Measurements from ENCODE around the gene SORCS3.

Gene SORCS3

DNA sequence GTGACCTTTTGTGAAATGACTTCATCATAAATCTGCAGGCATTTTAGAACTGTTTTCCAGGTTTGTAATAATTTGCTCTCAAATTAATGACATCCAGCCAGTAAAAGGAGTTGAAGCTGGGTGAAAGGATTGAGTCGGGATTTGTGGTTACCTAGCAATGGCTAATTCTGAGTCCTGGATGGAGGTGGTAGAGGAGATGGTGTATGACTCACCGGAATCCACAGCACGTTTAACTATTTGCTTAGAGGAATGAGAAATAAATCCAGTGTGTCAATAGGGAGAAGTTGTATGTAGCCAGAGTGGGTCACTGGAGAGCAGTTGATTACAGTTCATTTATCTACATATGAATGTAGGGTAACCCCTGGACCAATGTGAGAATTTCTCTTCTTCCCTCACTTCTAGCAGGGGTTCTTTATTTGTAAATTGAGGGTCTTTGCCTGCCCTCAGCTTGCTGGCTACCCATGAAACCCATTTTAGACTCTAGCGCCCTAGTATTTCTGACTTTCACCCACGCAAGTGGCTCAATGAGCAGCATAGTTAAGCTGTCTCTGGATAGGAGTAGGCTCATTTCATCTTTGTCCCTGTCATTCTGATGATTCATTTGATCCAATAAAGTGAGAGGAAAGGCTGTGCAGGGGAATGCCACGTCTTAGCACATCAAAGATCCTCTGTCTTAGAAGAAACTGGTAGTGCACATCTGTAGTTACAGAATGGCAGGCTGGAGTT, 547.8 kb downstream of the SORCS3 start:
- no peak overlapping the region for H3K27ac ChIP-seq
- TF ChIP-seq, protein P1, sequence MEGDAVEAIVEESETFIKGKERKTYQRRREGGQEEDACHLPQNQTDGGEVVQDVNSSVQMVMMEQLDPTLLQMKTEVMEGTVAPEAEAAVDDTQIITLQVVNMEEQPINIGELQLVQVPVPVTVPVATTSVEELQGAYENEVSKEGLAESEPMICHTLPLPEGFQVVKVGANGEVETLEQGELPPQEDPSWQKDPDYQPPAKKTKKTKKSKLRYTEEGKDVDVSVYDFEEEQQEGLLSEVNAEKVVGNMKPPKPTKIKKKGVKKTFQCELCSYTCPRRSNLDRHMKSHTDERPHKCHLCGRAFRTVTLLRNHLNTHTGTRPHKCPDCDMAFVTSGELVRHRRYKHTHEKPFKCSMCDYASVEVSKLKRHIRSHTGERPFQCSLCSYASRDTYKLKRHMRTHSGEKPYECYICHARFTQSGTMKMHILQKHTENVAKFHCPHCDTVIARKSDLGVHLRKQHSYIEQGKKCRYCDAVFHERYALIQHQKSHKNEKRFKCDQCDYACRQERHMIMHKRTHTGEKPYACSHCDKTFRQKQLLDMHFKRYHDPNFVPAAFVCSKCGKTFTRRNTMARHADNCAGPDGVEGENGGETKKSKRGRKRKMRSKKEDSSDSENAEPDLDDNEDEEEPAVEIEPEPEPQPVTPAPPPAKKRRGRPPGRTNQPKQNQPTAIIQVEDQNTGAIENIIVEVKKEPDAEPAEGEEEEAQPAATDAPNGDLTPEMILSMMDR (conservative IDR thresholded peaks at IDR 0.05) = no peak
- TF ChIP-seq ZFX (IDR thresholded peaks at IDR 0.05) = no peak

DNA sequence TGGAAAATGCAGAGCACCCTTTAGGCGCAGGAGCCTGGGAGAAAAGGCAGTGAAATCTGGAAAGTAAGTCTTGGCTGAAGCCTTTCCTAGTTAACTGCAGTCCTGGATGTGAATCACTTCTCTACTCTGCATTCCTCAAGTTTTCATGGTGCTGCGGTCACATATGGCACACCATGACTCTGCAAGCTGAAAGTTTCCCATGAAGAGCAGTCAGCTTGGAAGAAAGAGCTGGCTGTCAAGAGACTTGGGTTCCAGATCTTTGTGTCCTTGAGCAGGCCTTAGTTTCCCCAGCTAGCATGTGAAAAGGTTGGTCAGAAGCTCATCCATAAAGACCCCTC, 548.3 kb downstream of the SORCS3 start:
- TF ChIP-seq, protein P1 (conservative IDR thresholded peaks at IDR 0.05) = no peak
- TF ChIP-seq ZFX (IDR thresholded peaks at IDR 0.05) = no peak
- H3K27ac ChIP-seq = no peak overlapping the region

DNA sequence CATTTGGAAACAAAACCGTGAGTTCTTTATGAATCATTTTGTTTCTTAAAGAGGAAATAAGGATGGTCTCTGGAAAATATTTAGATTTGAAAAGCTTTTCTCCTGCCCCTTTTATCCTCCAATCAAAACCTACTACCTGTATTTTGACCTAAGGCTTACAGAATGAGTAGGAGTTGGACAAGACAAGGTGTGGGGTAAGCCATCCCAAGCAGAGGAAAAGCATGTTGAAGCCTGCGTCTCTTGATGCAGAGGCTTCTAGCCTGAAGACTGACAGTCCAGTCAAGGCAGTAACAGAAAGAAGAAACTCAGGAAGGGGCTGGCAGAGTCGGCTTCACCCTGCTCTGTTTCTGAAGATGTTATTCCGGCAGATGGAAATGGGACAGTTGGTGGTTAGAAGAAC, 551.1 kb downstream of the SORCS3 start:
- H3K27ac ChIP-seq = no peak overlapping the region
- TF ChIP-seq ZFX (IDR thresholded peaks at IDR 0.05) = no peak
- TF ChIP-seq, protein P1 (conservative IDR thresholded peaks at IDR 0.05) = no peak

DNA sequence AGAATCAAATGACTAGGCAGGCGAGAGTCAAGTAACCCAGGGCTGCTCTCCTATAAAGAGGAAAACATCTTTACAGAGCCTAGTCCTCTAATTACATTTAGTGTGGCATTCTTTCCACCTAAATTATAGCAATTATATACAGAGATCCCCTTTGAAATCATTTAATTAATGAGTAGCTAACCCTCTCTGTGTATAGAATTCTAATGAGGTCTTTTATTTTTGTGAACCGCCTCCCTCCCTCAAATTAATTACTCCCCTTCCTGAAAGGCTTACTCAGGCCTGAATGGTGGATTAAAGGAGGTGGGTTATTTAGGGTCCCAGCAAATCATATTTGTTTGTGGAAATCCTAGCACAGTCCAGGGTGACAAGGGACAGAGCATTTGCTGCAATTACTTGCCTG, 551.8 kb downstream of the SORCS3 start:
- no peak overlapping the region for H3K27ac ChIP-seq
- TF ChIP-seq ZFX (IDR thresholded peaks at IDR 0.05) = no peak
- TF ChIP-seq, protein P1 (conservative IDR thresholded peaks at IDR 0.05) = no peak

DNA sequence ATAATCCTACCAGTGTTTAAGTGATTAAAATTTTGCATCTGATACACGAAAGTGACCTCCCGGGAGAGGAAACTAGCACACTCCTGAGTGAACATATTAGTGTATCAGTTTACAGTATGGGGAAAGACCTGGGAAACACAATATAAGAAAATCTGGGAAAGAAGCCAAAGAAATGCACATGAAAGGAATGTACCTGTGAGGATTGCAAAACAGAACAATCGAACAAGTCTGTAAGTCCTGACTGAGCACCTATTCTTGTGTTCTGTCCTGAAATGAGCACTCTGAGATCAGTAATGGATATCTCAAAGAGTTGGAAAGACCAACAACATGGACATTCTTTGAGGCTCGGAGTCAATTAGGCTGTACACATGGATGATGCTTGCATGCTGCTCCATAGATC, 554.7 kb downstream of the SORCS3 start:
- TF ChIP-seq ZFX (IDR thresholded peaks at IDR 0.05) = no peak
- TF ChIP-seq, protein P1 (conservative IDR thresholded peaks at IDR 0.05) = no peak
- H3K27ac ChIP-seq = no peak overlapping the region

DNA sequence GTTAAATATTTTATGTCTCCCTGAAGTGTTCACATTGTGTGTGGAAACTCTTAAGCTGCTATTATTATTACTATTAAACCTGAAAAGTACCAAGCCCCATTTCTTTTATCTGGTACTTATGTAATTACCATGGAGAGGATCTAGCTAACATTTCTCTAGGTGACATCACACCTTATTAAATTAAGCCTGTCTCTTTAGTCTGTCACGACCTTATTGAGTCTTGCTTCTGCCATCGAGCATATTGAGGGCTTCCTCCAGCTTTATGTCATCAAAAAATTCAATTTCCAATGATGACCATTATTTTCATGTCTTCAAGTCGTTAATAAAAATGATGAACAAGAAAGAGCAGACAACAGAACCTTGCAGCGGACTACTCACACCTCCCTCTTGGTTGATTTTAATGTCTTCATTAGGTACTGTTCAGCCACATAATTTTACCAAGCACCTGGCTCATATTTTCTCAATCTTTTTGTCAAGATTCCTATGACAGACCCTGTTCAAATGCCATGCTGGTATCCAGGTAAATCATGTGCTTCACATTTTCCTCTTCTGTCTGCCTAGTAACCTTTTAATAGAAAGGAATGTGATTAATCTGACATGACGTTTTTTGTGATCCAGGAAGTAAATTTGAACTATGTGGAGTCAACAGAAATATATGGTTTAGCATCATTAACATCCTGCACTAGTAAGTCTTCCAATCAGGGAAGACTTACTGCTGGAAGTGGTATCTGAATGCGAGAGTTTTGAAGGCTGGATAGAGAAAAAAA, 556.7 kb downstream of the SORCS3 start:
- H3K27ac ChIP-seq = no peak overlapping the region
- TF ChIP-seq, protein P1 (conservative IDR thresholded peaks at IDR 0.05) = no peak
- TF ChIP-seq ZFX (IDR thresholded peaks at IDR 0.05) = no peak

DNA sequence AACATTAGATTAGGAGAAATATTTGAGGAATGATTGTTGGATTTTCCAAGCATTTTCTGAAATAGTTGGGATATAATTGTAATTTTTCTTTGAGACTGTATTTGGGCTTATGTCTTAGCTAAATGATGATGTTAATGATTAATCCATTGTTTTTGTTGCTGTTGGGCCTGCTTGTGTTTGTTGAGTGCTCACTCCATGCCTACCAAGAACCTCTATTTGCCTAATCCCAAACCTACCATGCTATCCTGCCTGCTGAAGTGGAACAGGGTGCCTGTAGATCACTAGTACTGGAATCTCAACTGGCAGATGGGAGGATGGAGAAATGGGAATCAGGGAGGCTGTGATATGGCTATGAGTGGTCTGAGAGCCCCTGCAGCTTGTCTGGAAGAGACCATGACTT, 565.5 kb downstream of the SORCS3 start:
- TF ChIP-seq ZFX (IDR thresholded peaks at IDR 0.05) = no peak
- TF ChIP-seq, protein P1 (conservative IDR thresholded peaks at IDR 0.05) = no peak
- H3K27ac ChIP-seq = no peak overlapping the region

All from C4-2B (cell line).